Measurements from ENCODE around the gene PHPT1. TPM values are rescaled to one million over a fixed set of nuclear protein-coding genes. Genes with fewer than 3 reads are reported as not detected.
"Not testable (repeated sequence)": the region's sequence is repeated elsewhere in the genome, so short reads cannot be mapped to it uniquely, and the experiment has no call there.

PHPT1 gene
- total and polyA plus RNA-seq, 2 donors (not counting 1 experiment from before 2014, with no cell fraction given) = 99.6 to 190 TPM

DNA sequence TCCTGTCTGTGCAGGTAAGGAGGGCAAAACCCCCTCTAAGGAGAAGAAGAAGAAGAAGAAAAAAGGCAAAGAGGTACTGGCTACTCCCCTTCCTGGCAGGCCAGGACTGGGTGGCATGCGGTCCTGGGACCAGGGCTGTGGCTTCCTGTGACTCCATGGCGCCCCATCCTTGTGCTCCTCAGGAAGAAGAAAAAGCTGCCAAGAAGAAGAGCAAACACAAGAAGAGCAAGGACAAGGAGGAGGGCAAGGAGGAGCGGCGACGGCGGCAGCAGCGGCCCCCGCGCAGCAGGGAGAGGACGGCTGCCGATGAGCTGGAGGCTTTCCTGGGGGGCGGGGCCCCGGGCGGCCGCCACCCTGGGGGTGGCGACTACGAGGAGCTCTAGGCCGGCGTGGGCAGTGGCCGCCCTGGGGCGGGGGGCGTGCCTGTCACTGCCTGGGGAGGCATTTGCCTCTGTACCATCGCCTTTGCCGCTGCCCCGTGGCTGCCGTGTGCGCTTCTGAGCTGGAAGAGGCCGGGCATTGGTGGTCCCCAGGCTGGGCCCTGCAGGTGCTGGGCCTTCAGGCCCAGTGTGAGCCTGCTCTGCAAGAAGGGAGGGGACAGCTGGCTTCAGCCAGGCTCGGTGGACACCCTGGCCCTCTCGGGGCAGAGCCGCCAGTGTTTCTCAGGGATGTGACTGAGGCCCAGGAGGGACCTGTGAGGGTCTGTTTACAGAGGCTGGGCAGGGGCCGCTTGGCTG lies 8.9 kb upstream of the PHPT1 start:
- H3K9me3 ChIP-seq (ENCODE audit: control insufficient read depth, insufficient read depth, low read depth, low read length) = no peaks in the 10 kb centered on the region

DNA sequence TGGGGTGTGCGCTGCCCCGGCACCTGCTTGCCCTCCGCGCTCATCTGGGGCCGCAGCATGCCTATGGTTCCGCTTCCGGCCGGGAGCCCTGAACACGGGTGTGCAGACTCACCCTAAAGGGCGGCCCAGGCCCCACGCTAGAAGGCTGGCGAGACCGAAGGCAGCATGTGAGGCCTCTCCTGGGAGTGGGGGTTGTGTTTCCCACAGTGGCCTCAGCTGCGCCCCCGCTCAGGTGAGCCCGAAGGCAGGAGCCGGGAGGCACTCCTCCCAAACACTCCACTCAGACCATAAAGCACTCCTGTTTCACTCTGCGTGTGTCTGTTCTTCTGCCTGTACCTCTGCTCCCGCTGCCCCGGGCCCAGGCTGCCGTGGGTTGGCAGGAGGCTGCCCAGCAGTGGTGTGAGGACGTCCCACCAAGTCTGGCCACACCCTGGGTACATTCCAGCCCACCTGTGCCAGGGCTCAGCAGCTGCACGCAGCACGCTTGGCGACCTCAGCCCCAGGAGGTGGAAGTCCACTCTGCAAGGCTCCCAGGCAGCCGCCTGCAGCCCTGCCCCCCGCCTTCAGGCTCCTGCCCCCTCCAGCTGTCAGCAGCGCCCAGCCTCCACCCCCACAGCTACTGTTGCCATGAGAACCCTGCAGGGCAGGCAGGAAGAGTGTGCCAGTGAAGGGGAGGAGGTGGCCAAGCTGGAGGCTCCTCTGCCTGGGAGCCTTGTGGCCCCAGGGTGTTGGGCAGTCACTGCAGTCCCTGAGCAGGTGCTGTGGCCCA lies 8.1 kb upstream of the PHPT1 start:
- no peak overlapping the region for H3K27ac ChIP-seq (ENCODE audit: insufficient read depth, low read length)
- no peak for TF ChIP-seq EZH2 (IDR thresholded peaks at IDR 0.05; ENCODE audit: low read length, missing control alignments)
- TF ChIP-seq, protein P1, sequence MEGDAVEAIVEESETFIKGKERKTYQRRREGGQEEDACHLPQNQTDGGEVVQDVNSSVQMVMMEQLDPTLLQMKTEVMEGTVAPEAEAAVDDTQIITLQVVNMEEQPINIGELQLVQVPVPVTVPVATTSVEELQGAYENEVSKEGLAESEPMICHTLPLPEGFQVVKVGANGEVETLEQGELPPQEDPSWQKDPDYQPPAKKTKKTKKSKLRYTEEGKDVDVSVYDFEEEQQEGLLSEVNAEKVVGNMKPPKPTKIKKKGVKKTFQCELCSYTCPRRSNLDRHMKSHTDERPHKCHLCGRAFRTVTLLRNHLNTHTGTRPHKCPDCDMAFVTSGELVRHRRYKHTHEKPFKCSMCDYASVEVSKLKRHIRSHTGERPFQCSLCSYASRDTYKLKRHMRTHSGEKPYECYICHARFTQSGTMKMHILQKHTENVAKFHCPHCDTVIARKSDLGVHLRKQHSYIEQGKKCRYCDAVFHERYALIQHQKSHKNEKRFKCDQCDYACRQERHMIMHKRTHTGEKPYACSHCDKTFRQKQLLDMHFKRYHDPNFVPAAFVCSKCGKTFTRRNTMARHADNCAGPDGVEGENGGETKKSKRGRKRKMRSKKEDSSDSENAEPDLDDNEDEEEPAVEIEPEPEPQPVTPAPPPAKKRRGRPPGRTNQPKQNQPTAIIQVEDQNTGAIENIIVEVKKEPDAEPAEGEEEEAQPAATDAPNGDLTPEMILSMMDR (conservative IDR thresholded peaks at IDR 0.05 in 1 of 2, IDR thresholded peaks at IDR 0.05 in 1 of 2; ENCODE audit: low read depth in 1 of 2, low read length in 2 of 2) = no peak

More for the DNA sequence above, 8.9 kb upstream of the PHPT1 start:
- H3K4me3 ChIP-seq (replicated peaks in 1 of 4; ENCODE audit: control extremely low read depth in 1 of 4, insufficient read depth in 1 of 4, low read depth in 3 of 4, low read length in 4 of 4) = no peak overlapping the region
- H3K27ac ChIP-seq (ENCODE audit: insufficient read depth, low read length) = no peak overlapping the region
- DNase-seq (ENCODE audit: low read depth in 2 of 2) = no peak
- peaks cover 10% of the 10 kb centered on the region for H3K4me1 ChIP-seq (ENCODE audit: control insufficient read depth, extremely low read depth, insufficient read depth, low read length)
- TF ChIP-seq EZH2 (IDR thresholded peaks at IDR 0.05; ENCODE audit: low read length, missing control alignments) = no peak
- TF ChIP-seq, protein P1 (conservative IDR thresholded peaks at IDR 0.05 in 1 of 2, IDR thresholded peaks at IDR 0.05 in 1 of 2; ENCODE audit: low read depth in 1 of 2, low read length in 2 of 2) = no peak
- H3K9ac ChIP-seq (ENCODE audit: insufficient read depth, low read length) = no peak overlapping the region
- H4K20me1 ChIP-seq (ENCODE audit: control insufficient read depth, extremely low read depth, insufficient read depth, low read length) = no peaks in the 10 kb centered on the region
- peaks cover 9% of the 10 kb centered on the region for H3K27me3 ChIP-seq (ENCODE audit: control insufficient read depth, insufficient read depth, low read length)
- H3K4me2 ChIP-seq (ENCODE audit: extremely low read depth, insufficient read depth, low read length) = no peak overlapping the region
- peaks cover 12% of the 10 kb centered on the region for H3K36me3 ChIP-seq (ENCODE audit: control insufficient read depth, insufficient read depth, low read length)
- H3K79me2 ChIP-seq (ENCODE audit: control insufficient read depth, insufficient read depth, low read length) = no peaks in the 10 kb centered on the region
- no peak overlapping the region for H2AFZ ChIP-seq (ENCODE audit: low read length)

DNA sequence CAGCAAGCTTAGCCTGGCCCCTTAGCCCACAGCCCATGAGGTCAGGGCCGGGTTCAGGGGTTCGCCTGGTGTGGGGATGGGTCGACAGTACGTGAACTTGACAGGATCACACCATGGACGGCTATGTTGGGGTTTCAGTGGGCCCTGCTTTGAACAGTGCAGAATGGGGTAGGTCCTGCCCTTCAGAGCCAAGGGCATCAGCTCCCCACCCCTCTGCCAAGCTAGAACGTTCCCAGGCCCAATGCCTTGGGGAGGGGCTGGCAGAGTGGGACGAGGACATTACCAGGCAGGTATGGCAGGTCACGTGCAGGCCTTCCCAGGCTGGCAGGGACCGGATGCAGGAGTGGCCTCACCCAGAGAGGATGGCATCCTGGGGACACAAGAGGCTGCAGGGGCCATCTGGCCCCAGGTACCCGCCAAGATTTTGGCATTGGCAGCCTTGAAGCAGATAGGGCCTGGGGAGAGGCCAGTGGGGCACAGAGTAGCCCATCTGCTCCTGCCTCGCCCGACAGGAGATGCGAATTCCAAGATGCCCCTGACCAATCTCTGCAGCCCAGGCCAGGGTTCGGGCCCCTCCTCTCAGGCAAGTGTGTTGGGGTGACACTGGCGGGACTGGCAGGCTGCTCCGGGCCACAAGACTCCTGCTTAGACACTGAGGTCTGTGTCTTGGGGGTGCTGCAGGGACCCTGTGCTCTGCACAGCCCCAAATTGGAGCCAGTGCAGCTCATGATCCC lies 7.4 kb upstream of the PHPT1 start:
- H3K27me3 ChIP-seq (ENCODE audit: control insufficient read depth, insufficient read depth, low read length) = peaks cover 24% of the 10 kb centered on the region
- H3K36me3 ChIP-seq (ENCODE audit: control insufficient read depth, insufficient read depth, low read length) = peaks cover 10% of the 10 kb centered on the region
- not testable (repeated sequence) for H3K27ac ChIP-seq (ENCODE audit: insufficient read depth, low read length); H4K20me1 ChIP-seq (ENCODE audit: control insufficient read depth, extremely low read depth, insufficient read depth, low read length); H2AFZ ChIP-seq (ENCODE audit: low read length); DNase-seq (ENCODE audit: low read depth in 2 of 2); H3K79me2 ChIP-seq (ENCODE audit: control insufficient read depth, insufficient read depth, low read length); H3K9ac ChIP-seq (ENCODE audit: insufficient read depth, low read length); H3K4me2 ChIP-seq (ENCODE audit: extremely low read depth, insufficient read depth, low read length); H3K9me3 ChIP-seq (ENCODE audit: control insufficient read depth, insufficient read depth, low read depth, low read length)
- H3K4me1 ChIP-seq (ENCODE audit: control insufficient read depth, extremely low read depth, insufficient read depth, low read length) = peaks cover 10% of the 10 kb centered on the region
- peak overlapping the region in 2 of 4 experiments; percentile 54 to 64 for H3K4me3 ChIP-seq (replicated peaks in 1 of 4; ENCODE audit: control extremely low read depth in 1 of 4, insufficient read depth in 1 of 4, low read depth in 3 of 4, low read length in 4 of 4)

More for the DNA sequence above, 8.1 kb upstream of the PHPT1 start:
- Histone ChIP-seq H3K9ac (ENCODE audit: insufficient read depth, low read length) (no peak overlapping the region), H3K4me3 (replicated peaks in 1 of 4; ENCODE audit: control extremely low read depth in 1 of 4, insufficient read depth in 1 of 4, low read depth in 3 of 4, low read length in 4 of 4) (no peak overlapping the region), H2AFZ (ENCODE audit: low read length) (no peak overlapping the region), H3K27me3 (ENCODE audit: control insufficient read depth, insufficient read depth, low read length) (peaks cover 16% of the 10 kb centered on the region), H3K36me3 (ENCODE audit: control insufficient read depth, insufficient read depth, low read length) (peaks cover 12% of the 10 kb centered on the region), H3K4me2 (ENCODE audit: extremely low read depth, insufficient read depth, low read length) (no peak overlapping the region), H3K4me1 (ENCODE audit: control insufficient read depth, extremely low read depth, insufficient read depth, low read length) (peaks cover 10% of the 10 kb centered on the region), H3K9me3 (ENCODE audit: control insufficient read depth, insufficient read depth, low read depth, low read length) (no peaks in the 10 kb centered on the region), H4K20me1 (ENCODE audit: control insufficient read depth, extremely low read depth, insufficient read depth, low read length) (no peaks in the 10 kb centered on the region), H3K79me2 (ENCODE audit: control insufficient read depth, insufficient read depth, low read length) (no peaks in the 10 kb centered on the region)
- peak; percentile 55 to 58 for DNase-seq (ENCODE audit: low read depth in 2 of 2)
